OCI-LY1 (cell line): ENCODE results near the gene ABCB11.
"Not testable (repeated sequence)": the region's sequence is repeated elsewhere in the genome, so short reads cannot be mapped to it uniquely, and the experiment has no call there.

Source experiments
- H2AFZ ChIP-seq: fragments of 200-600 bp; sonication (generic), shearing (Covaris generic); 2 replicates; pipeline ENCODE4 v1.6.0; 2014; ENCODE audit warnings: antibody characterized with exemption, mild to moderate bottlenecking, low read length
- H3F3A ChIP-seq: fragments of 200-600 bp; sonication (generic), shearing (Covaris generic); 2 replicates; pipeline ENCODE4 v1.6.0; 2014; ENCODE audit warnings: mild to moderate bottlenecking, antibody characterized with exemption, low read length, moderate library complexity; ENCODE audit not compliant: insufficient read depth
- H3K27ac ChIP-seq: fragments of 200-600 bp; sonication (generic); 2 replicates; pipeline ENCODE4 v1.5.1; 2014; ENCODE audit warnings: low read length, mixed run types, mild to moderate bottlenecking, low read depth; ENCODE audit not compliant: poor library complexity, severe bottlenecking
- H3K27me3 ChIP-seq: fragments of 200-600 bp; sonication (generic); 2 replicates; pipeline ENCODE4 v1.6.0; 2014; ENCODE audit warnings: antibody characterized with exemption, mild to moderate bottlenecking, low read length, moderate library complexity; ENCODE audit not compliant: insufficient read depth
- H3K36me3 ChIP-seq: fragments of 200-600 bp; sonication (generic); 2 replicates; pipeline ENCODE4 v1.6.1; 2014; ENCODE audit warnings: mild to moderate bottlenecking, antibody characterized with exemption, low read length, moderate library complexity, mixed read lengths; ENCODE audit not compliant: insufficient read depth
- H3K4me1 ChIP-seq: fragments of 200-600 bp; sonication (generic); 2 replicates; pipeline ENCODE4 v1.5.1; 2014; ENCODE audit warnings: mild to moderate bottlenecking, low read length, moderate library complexity; ENCODE audit not compliant: insufficient read depth, severe bottlenecking
- H3K4me2 ChIP-seq: fragments of 200-600 bp; sonication (generic), shearing (Covaris generic); 2 replicates; pipeline ENCODE4 v1.6.1; 2014; ENCODE audit warnings: low read length
- H3K4me3 ChIP-seq: fragments of 200-600 bp; sonication (generic); 2 replicates; pipeline ENCODE4 v1.5.1; 2014; ENCODE audit warnings: low read length, low read depth, mild to moderate bottlenecking, mixed read lengths; ENCODE audit not compliant: poor library complexity, severe bottlenecking
- H3K79me2 ChIP-seq: fragments of 200-600 bp; shearing (Covaris generic); 2 replicates; pipeline ENCODE4 v1.6.1; 2016; ENCODE audit warnings: mixed run types, low read length, mixed read lengths; ENCODE audit not compliant: insufficient read depth
- H3K9ac ChIP-seq: fragments of 200-600 bp; sonication (generic), shearing (Covaris generic); 2 replicates; pipeline ENCODE4 v1.6.1; 2014; ENCODE audit warnings: mild to moderate bottlenecking, low read length, mixed read lengths
- H3K9me2 ChIP-seq: fragments of 200-600 bp; sonication (generic), shearing (Covaris generic); 2 replicates; pipeline ENCODE4 v1.6.1; 2014; ENCODE audit warnings: low read depth, mild to moderate bottlenecking, low read length, mixed read lengths
- H3K9me3 ChIP-seq: fragments of 200-600 bp; shearing (Covaris generic); 2 replicates; pipeline ENCODE4 v1.6.1; 2014; ENCODE audit warnings: low read length, mixed read lengths
- H4K20me1 ChIP-seq: fragments of 200-600 bp; sonication (generic), shearing (Covaris generic); 2 replicates; pipeline ENCODE4 v1.6.0; 2016; ENCODE audit warnings: mild to moderate bottlenecking, low read length; ENCODE audit not compliant: insufficient read depth
- CTCF ChIP-seq: fragments of 200-600 bp; sonication (generic), shearing (Covaris generic); IDR thresholded peaks from 2 replicates; pipeline ENCODE4 v1.5.1; 2017; ENCODE audit warnings: mild to moderate bottlenecking, antibody characterized with exemption, low read length, moderate library complexity, mixed read lengths
- EZH2 ChIP-seq: fragments of 200-600 bp; sonication (generic), shearing (Covaris generic); IDR thresholded peaks from 2 replicates; pipeline ENCODE4 v1.8.0; 2017; ENCODE audit warnings: borderline replicate concordance, mixed run types, mild to moderate bottlenecking, antibody characterized with exemption, low read length, moderate library complexity, mixed read lengths

The ABCB11 gene

DNA sequence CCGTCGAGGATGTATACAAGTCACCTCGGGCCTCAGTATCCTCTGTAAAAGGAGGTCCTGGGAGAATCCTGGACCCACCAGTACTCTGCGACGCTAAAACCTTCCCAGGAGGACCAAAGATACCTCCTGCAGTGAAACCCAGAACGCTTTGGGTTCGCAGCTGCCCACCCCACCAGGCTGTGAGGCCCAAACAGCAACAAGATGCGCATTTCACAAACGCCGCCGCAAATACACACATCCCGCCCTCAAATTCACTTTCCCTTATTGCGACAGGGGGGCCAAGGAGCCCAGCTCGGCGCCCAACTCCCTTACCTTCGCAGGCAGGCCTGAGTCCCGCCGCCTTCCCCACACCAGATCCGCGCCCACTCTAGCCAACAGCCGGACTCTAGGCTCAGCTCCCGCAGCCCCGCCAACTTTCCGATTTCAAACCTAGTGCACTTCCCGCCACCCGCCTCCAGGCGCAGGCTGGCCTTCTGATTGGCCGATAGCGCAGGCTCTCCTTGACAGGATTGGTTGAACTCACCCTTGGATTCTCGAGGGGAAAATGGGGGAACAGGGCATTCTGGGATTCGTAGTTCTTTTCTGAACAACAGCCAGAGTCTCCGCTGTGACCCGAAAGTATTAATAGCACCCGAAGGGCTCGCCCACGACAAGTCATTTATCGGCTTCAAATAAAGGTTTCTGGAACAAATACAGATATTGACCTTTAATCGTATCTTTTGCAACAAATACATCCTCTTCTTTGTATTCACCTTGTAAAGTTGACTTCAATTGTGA, 140.9 kb downstream of the ABCB11 start, which contains the start of gene SPC25:
Gene SPC25, minus strand, starts transcription at position 425 of the 777 bp plus-strand sequence. CDS start 911 bp downstream, outside the sequence.
- H3K4me1 ChIP-seq: peaks cover 14% of the 10 kb centered on the region
- peak within 1 kb of the TSS; percentile 79 for H3K4me3 ChIP-seq
- TF ChIP-seq CTCF (no peak), EZH2 (no peak)
- no peaks in the 10 kb centered on the region for H4K20me1 ChIP-seq
- no peaks in the 10 kb centered on the region for H3K9me2 ChIP-seq
- peak within 1 kb of the TSS; percentile 85 for H3K9ac ChIP-seq
- H3K27me3 ChIP-seq: no peaks in the 10 kb centered on the region
- no peaks in the 10 kb centered on the region for H3F3A ChIP-seq
- H3K4me2 ChIP-seq: peak within 1 kb of the TSS; percentile 63
- peak within 1 kb of the TSS; percentile 99 for H2AFZ ChIP-seq
- H3K27ac ChIP-seq: peak within 1 kb of the TSS; percentile 28
- H3K36me3 ChIP-seq: peaks cover 30% of the 10 kb centered on the region
- H3K79me2 ChIP-seq: peaks cover 10% of the 10 kb centered on the region
- H3K9me3 ChIP-seq: no peaks in the 10 kb centered on the region

- peaks cover 10% of the 10 kb centered on the region for H3K79me2 ChIP-seq
- H4K20me1 ChIP-seq: no peaks in the 10 kb centered on the region
- peak overlapping the region; percentile 63 for H3K4me2 ChIP-seq
- TF ChIP-seq CTCF (no peak), EZH2 (no peak)
- peak overlapping the region; percentile 79 for H3K4me3 ChIP-seq
- H2AFZ ChIP-seq: no peak overlapping the region
- peaks cover 14% of the 10 kb centered on the region for H3K4me1 ChIP-seq
- H3K9me2 ChIP-seq: no peaks in the 10 kb centered on the region
- peak overlapping the region; percentile 85 for H3K9ac ChIP-seq
- H3K9me3 ChIP-seq: no peaks in the 10 kb centered on the region
- peak overlapping the region; percentile 28 for H3K27ac ChIP-seq
- no peaks in the 10 kb centered on the region for H3F3A ChIP-seq
- H3K27me3 ChIP-seq: no peaks in the 10 kb centered on the region
- peaks cover 36% of the 10 kb centered on the region for H3K36me3 ChIP-seq
These were observed 141.5 kb downstream of the ABCB11 start for GRCh38 chr2:168889635-168890005.

- Histone ChIP-seq H3F3A (no peaks in the 10 kb centered on the region), H3K27ac (no peak overlapping the region), H3K4me1 (peaks cover 7% of the 10 kb centered on the region), H3K9me2 (no peaks in the 10 kb centered on the region), H3K9ac (no peak overlapping the region), H2AFZ (no peak overlapping the region), H3K79me2 (peaks cover 10% of the 10 kb centered on the region), H3K9me3 (no peaks in the 10 kb centered on the region), H4K20me1 (no peaks in the 10 kb centered on the region), H3K4me3 (no peak overlapping the region), H3K36me3 (peaks cover 50% of the 10 kb centered on the region), H3K27me3 (no peaks in the 10 kb centered on the region), H3K4me2 (no peak overlapping the region)
- TF ChIP-seq EZH2 (no peak), CTCF (no peak)
These were observed 146.1 kb downstream of the ABCB11 start for GRCh38 chr2:168884975-168885374.

- H3F3A ChIP-seq, H3K27me3 ChIP-seq, H3K79me2 ChIP-seq, H4K20me1 ChIP-seq, H3K9me3 ChIP-seq, H3K4me3 ChIP-seq, H2AFZ ChIP-seq, H3K9me2 ChIP-seq, H3K4me2 ChIP-seq, H3K27ac ChIP-seq, H3K9ac ChIP-seq, H3K4me1 ChIP-seq: not testable (repeated sequence)
- H3K36me3 ChIP-seq: peaks cover 45% of the 10 kb centered on the region
These were observed 149.0 kb downstream of the ABCB11 start for GRCh38 chr2:168882163-168882562.
